SK-N-SH (cell line): ENCODE data around the gene SLC1A7.

Source experiments
- EP300 ChIP-seq, 2 experiments: IDR thresholded peaks; 2 replicates each; pipeline versions ENCODE4 v1.4.0 to v1.6.1; 2012; ENCODE audit warnings: borderline replicate concordance in 1 of 2, low read depth in 1 of 2, low read length in 1 of 2
- EZH2phosphoT487 ChIP-seq: fragments of 200-600 bp; sonication (generic); IDR thresholded peaks from 2 replicates; pipeline ENCODE4 v1.6.1; 2017; ENCODE audit warnings: low read depth, mixed run types, mild to moderate bottlenecking, antibody characterized with exemption, moderate library complexity, borderline replicate concordance
- JUND ChIP-seq: IDR thresholded peaks from 2 replicates; pipeline ENCODE4 v1.4.0; 2012
- MEF2A ChIP-seq: IDR thresholded peaks from 2 replicates; pipeline ENCODE4 v1.4.0; 2012; ENCODE audit warnings: low read depth, borderline replicate concordance
- POLR2AphosphoS5 ChIP-seq: IDR thresholded peaks from 2 replicates; pipeline ENCODE4 v1.6.1; 2012; ENCODE audit warnings: low read depth, low read length
- RAD21 ChIP-seq: IDR thresholded peaks from 2 replicates; pipeline ENCODE4 v1.6.1; 2012; ENCODE audit warnings: mild to moderate bottlenecking, low read length
- TAF1 ChIP-seq: IDR thresholded peaks from 2 replicates; pipeline ENCODE4 v1.6.1; 2012; ENCODE audit warnings: low read depth, mild to moderate bottlenecking, low read length, moderate library complexity, borderline replicate concordance
- YY1 ChIP-seq: IDR thresholded peaks from 2 replicates; pipeline ENCODE4 v1.4.0; 2012; ENCODE audit warnings: low read depth, mild to moderate bottlenecking
- TF ChIP-seq, protein P1 (sequence below): fragments of 200-600 bp; sonication (generic); IDR thresholded peaks from 2 replicates; pipeline ENCODE4 v1.6.1; 2017; ENCODE audit warnings: antibody characterized with exemption, mild to moderate bottlenecking, moderate library complexity
- TF ChIP-seq, protein P2 (sequence below): IDR thresholded peaks from 2 replicates; pipeline ENCODE4 v1.4.0; 2012; ENCODE audit warnings: low read depth

DNA sequence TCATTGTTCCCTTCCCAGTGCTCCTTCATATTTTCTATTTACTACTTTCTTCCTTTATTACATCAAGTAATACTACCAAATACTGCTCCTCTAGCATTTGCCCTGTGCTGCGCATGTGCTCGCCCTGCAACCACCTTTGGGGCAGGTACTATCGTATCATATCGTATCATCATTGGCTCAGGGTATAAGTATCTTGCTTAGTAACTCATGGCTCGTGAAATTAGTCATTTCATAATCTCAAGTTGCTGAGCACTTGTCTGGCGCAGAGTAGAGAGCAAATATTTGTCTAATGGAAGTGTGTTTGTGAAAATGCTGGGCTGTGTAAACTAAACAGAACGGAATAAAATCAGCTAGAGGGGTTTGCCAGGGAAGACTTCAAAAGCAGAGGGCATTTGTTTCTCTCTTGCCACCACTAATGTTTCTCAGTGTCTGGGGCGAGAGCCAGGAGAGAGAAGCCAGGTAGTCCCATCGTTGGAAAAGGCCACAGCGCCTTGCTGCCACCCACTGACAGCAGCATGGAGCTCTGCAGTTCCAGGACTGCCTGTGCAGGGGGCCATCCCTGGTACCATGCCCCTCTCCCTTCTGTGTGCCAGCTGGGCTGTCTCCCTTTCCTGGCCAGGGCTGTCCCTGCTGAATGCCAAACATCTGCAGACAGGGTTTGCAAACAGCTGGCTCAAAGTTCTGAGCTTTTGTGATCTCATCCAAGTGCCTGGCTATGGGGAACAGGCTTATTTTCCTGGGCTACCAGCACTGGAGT lies 34.2 kb upstream of the SLC1A7 start:
- peak; percentile 84 for TF ChIP-seq RAD21
- no peak for TF ChIP-seq YY1
- TF ChIP-seq POLR2AphosphoS5 = no peak
- TF ChIP-seq EP300 (IDR thresholded peaks at IDR 0.05; ENCODE audit: borderline replicate concordance in 1 of 2, low read depth in 1 of 2, low read length in 1 of 2) = no peak
- no peak for TF ChIP-seq TAF1
- TF ChIP-seq, protein P1, sequence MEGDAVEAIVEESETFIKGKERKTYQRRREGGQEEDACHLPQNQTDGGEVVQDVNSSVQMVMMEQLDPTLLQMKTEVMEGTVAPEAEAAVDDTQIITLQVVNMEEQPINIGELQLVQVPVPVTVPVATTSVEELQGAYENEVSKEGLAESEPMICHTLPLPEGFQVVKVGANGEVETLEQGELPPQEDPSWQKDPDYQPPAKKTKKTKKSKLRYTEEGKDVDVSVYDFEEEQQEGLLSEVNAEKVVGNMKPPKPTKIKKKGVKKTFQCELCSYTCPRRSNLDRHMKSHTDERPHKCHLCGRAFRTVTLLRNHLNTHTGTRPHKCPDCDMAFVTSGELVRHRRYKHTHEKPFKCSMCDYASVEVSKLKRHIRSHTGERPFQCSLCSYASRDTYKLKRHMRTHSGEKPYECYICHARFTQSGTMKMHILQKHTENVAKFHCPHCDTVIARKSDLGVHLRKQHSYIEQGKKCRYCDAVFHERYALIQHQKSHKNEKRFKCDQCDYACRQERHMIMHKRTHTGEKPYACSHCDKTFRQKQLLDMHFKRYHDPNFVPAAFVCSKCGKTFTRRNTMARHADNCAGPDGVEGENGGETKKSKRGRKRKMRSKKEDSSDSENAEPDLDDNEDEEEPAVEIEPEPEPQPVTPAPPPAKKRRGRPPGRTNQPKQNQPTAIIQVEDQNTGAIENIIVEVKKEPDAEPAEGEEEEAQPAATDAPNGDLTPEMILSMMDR = no peak
- TF ChIP-seq, protein P2, sequence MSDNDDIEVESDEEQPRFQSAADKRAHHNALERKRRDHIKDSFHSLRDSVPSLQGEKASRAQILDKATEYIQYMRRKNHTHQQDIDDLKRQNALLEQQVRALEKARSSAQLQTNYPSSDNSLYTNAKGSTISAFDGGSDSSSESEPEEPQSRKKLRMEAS = no peak
- no peak for TF ChIP-seq JUND
- no peak for TF ChIP-seq EZH2phosphoT487
- no peak for TF ChIP-seq MEF2A
